Measurements from ENCODE around the gene PIEZO1. TPM values are rescaled to one million over a fixed set of nuclear protein-coding genes. Genes with fewer than 3 reads are reported as not detected.

PIEZO1 gene
- total RNA-seq, 1 experiment from 2014 or later: 181 TPM

GRCh38 chr16:88804173-88804551, 19.1 kb upstream of the PIEZO1 start:
- Histone ChIP-seq H3K9me3 (replicated peaks) (no peaks in the 10 kb centered on the region), H3K36me3 (peaks cover 50% of the 10 kb centered on the region), H3K4me1 (replicated peaks) (peaks cover 41% of the 10 kb centered on the region), H3K27ac (peak overlapping the region; percentile 28; the same call in 1 of the 2 replicates), H3K27me3 (replicated peaks) (no peaks in the 10 kb centered on the region), H3K4me3 (peak overlapping the region; percentile 65)
- DNase-seq (ENCODE audit: low read depth in 1 of 2, low spot score in 2 of 2): no peak

- no peaks in the 10 kb centered on the region for H3K9me3 ChIP-seq (replicated peaks)
- peaks cover 41% of the 10 kb centered on the region for H3K4me1 ChIP-seq (replicated peaks)
- H3K36me3 ChIP-seq: peaks cover 43% of the 10 kb centered on the region
- peak; percentile 84 to 90 for DNase-seq (ENCODE audit: low read depth in 1 of 2, low spot score in 2 of 2)
- H3K4me3 ChIP-seq: peak within 1 kb of the TSS; percentile 65
- H3K27ac ChIP-seq: peak within 1 kb of the TSS; percentile 56
- H3K27me3 ChIP-seq (replicated peaks): no peaks in the 10 kb centered on the region
Measured at GRCh38 chr16:88803264-88803987, 18.4 kb upstream of the PIEZO1 start, which contains the start of gene CDT1. Gene CDT1 (plus strand): TSS chr16:88803789. CDS start chr16:88803832, 43 bp downstream.

- Histone ChIP-seq H3K4me1 (replicated peaks) (peaks cover 22% of the 10 kb centered on the region), H3K27ac (no peak overlapping the region), H3K9me3 (replicated peaks) (no peaks in the 10 kb centered on the region), H3K27me3 (replicated peaks) (no peaks in the 10 kb centered on the region), H3K36me3 (peaks cover 11% of the 10 kb centered on the region), H3K4me3 (no peak overlapping the region)
- DNase-seq (ENCODE audit: low read depth in 1 of 2, low spot score in 2 of 2): no peak
Measured at GRCh38 chr16:88800277-88800592, 15.2 kb upstream of the PIEZO1 start.

- Histone ChIP-seq H3K9me3 (replicated peaks) (no peaks in the 10 kb centered on the region), H3K4me3 (no peak overlapping the region), H3K4me1 (replicated peaks) (peaks cover 17% of the 10 kb centered on the region), H3K27ac (no peak overlapping the region), H3K36me3 (peaks cover 6% of the 10 kb centered on the region), H3K27me3 (replicated peaks) (no peaks in the 10 kb centered on the region)
- DNase-seq (ENCODE audit: low read depth in 1 of 2, low spot score in 2 of 2): no peak
Measured at GRCh38 chr16:88799569-88800276, 14.7 kb upstream of the PIEZO1 start.

- H3K27ac ChIP-seq: no peak overlapping the region
- no peaks in the 10 kb centered on the region for H3K9me3 ChIP-seq (replicated peaks)
- H3K4me3 ChIP-seq: no peak overlapping the region
- H3K4me1 ChIP-seq (replicated peaks): peaks cover 11% of the 10 kb centered on the region
- H3K27me3 ChIP-seq (replicated peaks): no peaks in the 10 kb centered on the region
- no peaks in the 10 kb centered on the region for H3K36me3 ChIP-seq
- no peak for DNase-seq (ENCODE audit: low read depth in 1 of 2, low spot score in 2 of 2)
Measured at GRCh38 chr16:88798772-88799455, 13.9 kb upstream of the PIEZO1 start.

GRCh38 chr16:88798073-88798472, 13.1 kb upstream of the PIEZO1 start:
- Histone ChIP-seq H3K4me3 (no peak overlapping the region), H3K36me3 (no peaks in the 10 kb centered on the region), H3K27ac (no peak overlapping the region), H3K4me1 (replicated peaks) (peaks cover 12% of the 10 kb centered on the region), H3K9me3 (replicated peaks) (no peaks in the 10 kb centered on the region), H3K27me3 (replicated peaks) (no peaks in the 10 kb centered on the region)
- DNase-seq (ENCODE audit: low read depth in 1 of 2, low spot score in 2 of 2): no peak

- no peak for DNase-seq (ENCODE audit: low read depth in 1 of 2, low spot score in 2 of 2)
- Histone ChIP-seq H3K27ac (no peak overlapping the region), H3K4me3 (no peak overlapping the region), H3K9me3 (replicated peaks) (no peaks in the 10 kb centered on the region), H3K27me3 (replicated peaks) (no peaks in the 10 kb centered on the region), H3K4me1 (replicated peaks) (peaks cover 24% of the 10 kb centered on the region), H3K36me3 (no peaks in the 10 kb centered on the region)
Measured at GRCh38 chr16:88796278-88796677, 11.3 kb upstream of the PIEZO1 start.

GRCh38 chr16:88793251-88793954, 8.4 kb upstream of the PIEZO1 start:
- DNase-seq (ENCODE audit: low read depth in 1 of 2, low spot score in 2 of 2): no peak
- H3K27me3 ChIP-seq (replicated peaks): no peaks in the 10 kb centered on the region
- no peak overlapping the region for H3K4me3 ChIP-seq
- H3K36me3 ChIP-seq: no peaks in the 10 kb centered on the region; the same call in 1 of the 2 replicates
- no peaks in the 10 kb centered on the region for H3K9me3 ChIP-seq (replicated peaks)
- peaks cover 46% of the 10 kb centered on the region for H3K4me1 ChIP-seq (replicated peaks)
- no peak overlapping the region for H3K27ac ChIP-seq

- H3K27ac ChIP-seq: peak overlapping the region; percentile 47
- no peaks in the 10 kb centered on the region for H3K27me3 ChIP-seq (replicated peaks)
- peaks cover 46% of the 10 kb centered on the region for H3K4me1 ChIP-seq (replicated peaks)
- no peaks in the 10 kb centered on the region; the same call in 1 of the 2 replicates for H3K36me3 ChIP-seq
- no peak for DNase-seq (ENCODE audit: low read depth in 1 of 2, low spot score in 2 of 2)
- H3K9me3 ChIP-seq (replicated peaks): no peaks in the 10 kb centered on the region
- no peak overlapping the region for H3K4me3 ChIP-seq
Measured at GRCh38 chr16:88792668-88793250, 7.7 kb upstream of the PIEZO1 start.

- DNase-seq (ENCODE audit: low read depth in 1 of 2, low spot score in 2 of 2): peak; percentile 95 to 97
- Histone ChIP-seq H3K4me1 (replicated peaks) (peaks cover 46% of the 10 kb centered on the region), H3K27me3 (replicated peaks) (no peaks in the 10 kb centered on the region), H3K27ac (peak overlapping the region; percentile 47), H3K36me3 (no peaks in the 10 kb centered on the region; the same call in 1 of the 2 replicates), H3K9me3 (replicated peaks) (no peaks in the 10 kb centered on the region), H3K4me3 (peak overlapping the region; percentile 24)
Measured at GRCh38 chr16:88792078-88792550, 7.1 kb upstream of the PIEZO1 start.

- Histone ChIP-seq H3K36me3 (no peaks in the 10 kb centered on the region; the same call in 1 of the 2 replicates), H3K27me3 (replicated peaks) (no peaks in the 10 kb centered on the region), H3K4me3 (peak overlapping the region; percentile 26), H3K9me3 (replicated peaks) (no peaks in the 10 kb centered on the region), H3K4me1 (replicated peaks) (peaks cover 49% of the 10 kb centered on the region), H3K27ac (peak overlapping the region; percentile 58; the same call in 1 of the 2 replicates)
- no peak for DNase-seq (ENCODE audit: low read depth in 1 of 2, low spot score in 2 of 2)
Measured at GRCh38 chr16:88790312-88791211, 5.5 kb upstream of the PIEZO1 start.

- no peak overlapping the region for H3K4me3 ChIP-seq
- no peak overlapping the region for H3K27ac ChIP-seq
- H3K27me3 ChIP-seq (replicated peaks): no peaks in the 10 kb centered on the region
- no peaks in the 10 kb centered on the region for H3K9me3 ChIP-seq (replicated peaks)
- DNase-seq (ENCODE audit: low read depth in 1 of 2, low spot score in 2 of 2): no peak
- H3K4me1 ChIP-seq (replicated peaks): peaks cover 54% of the 10 kb centered on the region
- H3K36me3 ChIP-seq: peaks cover 6% of the 10 kb centered on the region
Measured at GRCh38 chr16:88789594-88789993, 4.6 kb upstream of the PIEZO1 start.

Data from SJSA1 (cell line).